HG02938 (cell line): Measurements from ENCODE around the gene MNT.
"Not testable (repeated sequence)": the region's sequence is repeated elsewhere in the genome, so short reads cannot be mapped to it uniquely, and the experiment has no call there.

Experiments
- ATAC-seq: cut with Tn5 transposase; IDR thresholded peaks from one replicate; pipeline ENCODE4 v1.9.1; 2021; ENCODE audit warnings: mild to moderate bottlenecking, moderate library complexity; ENCODE audit not compliant: unreplicated experiment

MNT gene, protein sequence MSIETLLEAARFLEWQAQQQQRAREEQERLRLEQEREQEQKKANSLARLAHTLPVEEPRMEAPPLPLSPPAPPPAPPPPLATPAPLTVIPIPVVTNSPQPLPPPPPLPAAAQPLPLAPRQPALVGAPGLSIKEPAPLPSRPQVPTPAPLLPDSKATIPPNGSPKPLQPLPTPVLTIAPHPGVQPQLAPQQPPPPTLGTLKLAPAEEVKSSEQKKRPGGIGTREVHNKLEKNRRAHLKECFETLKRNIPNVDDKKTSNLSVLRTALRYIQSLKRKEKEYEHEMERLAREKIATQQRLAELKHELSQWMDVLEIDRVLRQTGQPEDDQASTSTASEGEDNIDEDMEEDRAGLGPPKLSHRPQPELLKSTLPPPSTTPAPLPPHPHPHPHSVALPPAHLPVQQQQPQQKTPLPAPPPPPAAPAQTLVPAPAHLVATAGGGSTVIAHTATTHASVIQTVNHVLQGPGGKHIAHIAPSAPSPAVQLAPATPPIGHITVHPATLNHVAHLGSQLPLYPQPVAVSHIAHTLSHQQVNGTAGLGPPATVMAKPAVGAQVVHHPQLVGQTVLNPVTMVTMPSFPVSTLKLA

DNA sequence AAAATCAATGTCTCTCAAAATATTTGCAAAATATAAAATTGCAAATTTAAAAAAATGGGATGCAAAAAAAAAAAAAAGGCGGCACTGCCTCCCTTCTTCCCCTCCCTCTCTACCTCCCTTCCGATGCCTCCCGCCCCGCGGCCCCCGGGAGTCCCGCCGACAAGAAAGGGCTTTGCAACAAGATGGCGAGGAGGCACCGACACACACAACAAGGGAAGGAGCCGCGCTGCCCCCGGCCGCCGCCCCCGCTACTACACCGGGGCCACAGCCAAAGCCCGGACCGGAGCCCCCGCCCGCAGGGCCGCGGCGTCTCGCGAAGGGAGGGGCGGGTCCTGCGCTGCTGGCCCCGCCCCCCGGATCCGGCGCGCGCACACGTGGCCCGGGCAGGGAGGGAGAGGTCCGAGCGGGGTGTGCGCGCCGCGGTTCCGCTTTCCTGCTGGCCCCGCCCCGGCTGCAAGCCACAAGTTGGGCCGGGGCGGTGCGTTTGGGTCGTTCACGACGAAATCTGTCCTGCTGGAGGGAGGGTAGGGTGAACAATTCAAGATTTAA, at the start of gene MNT:
TSS of gene MNT (minus strand) at position 184 of the 549 bp plus-strand sequence. CDS start 348 bp downstream, outside the sequence.
- ATAC-seq: peak; percentile 23

DNA sequence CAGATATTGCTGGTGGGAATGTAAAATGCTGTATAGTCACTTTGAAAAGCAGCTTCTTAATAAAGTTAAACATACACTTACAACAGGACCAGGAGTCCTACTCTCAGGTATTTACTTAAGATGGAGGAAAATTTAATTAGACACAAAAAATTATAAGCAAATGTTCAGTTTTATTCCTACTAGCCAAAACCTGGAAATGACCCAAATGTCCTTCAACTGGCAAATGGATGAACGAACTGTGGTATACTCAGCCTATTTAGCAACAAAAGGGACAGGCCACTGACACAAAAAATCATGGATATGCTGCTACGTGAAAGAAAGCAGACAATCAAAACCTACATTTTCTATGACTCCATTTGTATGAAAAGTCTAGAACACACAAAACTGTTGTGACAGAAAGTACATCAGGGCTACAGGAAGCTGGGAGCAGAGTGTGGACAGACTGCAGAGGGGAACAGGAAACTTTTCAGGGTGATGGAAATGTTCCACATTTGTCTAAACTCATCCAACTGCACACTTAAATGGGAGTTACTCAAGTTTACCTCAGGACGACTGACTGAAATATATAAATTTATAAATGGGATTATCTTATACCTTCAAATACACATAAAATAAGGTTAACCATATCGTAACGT, 49.3 kb upstream of the MNT start:
- ATAC-seq: no peak

DNA sequence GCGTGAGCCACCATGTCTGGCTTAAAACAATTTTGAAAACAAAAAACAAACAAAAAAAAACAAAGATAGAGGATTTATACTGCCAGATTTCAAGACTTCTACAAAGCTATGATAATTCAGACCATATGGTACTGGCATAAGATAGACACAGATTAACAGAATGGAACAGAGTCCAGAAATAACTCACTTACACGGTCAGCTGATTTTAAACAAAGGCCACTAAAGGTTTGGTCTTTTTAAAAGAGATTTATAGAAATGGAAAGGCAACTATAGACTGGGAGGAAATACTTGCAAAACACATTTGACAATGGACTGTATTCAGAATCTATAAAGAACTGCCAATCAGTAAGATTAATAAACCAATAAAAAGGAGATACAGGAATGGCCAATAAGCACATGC, 48.6 kb upstream of the MNT start:
- ATAC-seq: no peak

DNA sequence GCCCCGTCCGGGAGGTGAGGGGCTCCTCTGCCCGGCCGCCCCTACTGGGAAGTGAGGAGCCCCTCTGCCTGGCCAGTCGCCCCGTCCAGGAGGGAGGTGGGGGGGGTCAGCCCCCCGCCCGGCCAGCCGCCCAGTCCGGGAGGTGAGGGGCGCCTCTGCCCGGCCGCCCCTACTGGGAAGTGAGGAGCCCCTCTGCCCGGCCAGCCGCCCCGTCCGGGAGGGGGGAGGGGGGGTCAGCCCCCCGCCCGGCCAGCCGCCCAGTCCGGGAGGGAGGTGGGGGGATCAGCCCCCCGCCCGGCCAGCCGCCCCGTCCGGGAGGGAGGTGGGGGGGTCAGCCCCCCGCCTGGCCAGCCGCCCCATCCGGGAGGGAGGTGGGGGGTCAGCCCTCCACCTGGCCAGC, 46.6 kb upstream of the MNT start:
- ATAC-seq: not testable (repeated sequence)

DNA sequence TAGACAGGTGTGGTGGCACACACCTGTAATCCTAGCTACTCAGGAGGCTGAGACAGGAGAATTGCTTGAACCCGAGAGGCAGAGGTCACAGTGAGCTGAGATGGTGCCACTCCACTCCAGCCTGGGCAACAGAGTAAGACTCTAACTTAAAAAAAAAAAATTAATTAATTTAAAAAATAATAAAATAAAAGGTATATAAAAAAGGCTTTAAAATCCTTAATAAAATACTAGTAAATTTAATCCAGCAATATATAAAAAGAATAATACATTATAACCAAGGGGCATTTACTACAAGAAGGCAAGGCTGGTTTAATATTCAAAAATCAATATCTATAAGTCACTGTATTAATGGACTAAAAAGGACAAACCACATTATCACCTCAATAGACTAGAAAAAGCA, 44.8 kb upstream of the MNT start:
- ATAC-seq: no peak

DNA sequence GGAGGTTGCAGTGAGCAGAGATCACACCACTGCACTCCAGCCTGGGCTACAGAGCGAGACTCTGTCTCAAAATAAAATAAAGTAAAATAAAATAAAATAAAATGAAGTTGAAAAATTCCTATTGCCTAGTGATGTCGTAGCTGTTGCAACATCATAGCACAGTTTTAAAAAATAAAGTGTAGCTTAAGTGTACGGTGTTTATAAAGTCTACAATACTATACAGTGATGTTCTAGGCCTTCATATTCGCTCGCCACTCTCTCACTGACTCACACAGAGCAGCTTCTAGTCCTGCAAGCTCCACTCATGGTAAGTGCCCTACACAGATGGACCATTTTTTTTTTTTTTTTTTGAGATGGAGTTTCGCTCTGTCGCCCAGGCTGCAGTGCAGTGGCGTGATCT, 43.5 kb upstream of the MNT start:
- ATAC-seq: no peak

DNA sequence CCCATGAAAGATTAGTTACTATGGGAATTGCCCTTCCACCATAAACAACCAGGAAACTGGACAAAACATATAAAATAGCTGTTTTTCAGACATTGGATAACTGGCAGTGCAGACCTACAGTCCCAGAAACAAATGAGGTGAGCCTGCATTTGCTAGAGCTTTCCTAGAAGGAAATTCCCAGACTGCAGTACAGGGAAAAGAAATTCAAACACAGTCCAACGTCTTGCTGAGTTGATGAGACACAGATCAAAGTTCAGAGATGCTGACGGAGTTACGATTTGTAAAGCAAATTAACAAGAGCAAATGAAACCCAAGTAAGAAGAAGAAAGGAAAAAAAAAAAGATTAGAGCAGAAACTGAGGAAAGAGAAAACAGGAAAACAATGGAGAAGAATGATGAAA, 41.3 kb upstream of the MNT start:
- ATAC-seq: no peak

DNA sequence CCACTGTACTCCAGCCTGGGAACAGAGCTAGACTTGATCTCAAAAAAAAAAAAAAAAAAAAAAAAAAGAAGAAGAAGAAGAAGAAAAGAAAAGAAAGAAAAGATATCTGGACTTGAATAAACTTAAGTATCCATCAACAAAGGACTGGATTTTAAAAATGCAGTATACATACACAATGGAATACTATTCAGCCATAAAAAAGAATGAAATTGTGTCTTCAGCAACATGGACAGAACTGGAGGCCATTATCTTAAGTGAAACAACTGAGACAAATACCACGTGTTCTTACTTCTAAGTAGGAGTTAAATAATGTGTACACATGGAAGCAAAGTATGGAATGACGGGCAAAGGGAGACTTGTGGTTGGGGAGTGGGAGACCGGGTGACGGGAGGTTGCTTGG, 40.1 kb upstream of the MNT start:
- ATAC-seq: no peak

DNA sequence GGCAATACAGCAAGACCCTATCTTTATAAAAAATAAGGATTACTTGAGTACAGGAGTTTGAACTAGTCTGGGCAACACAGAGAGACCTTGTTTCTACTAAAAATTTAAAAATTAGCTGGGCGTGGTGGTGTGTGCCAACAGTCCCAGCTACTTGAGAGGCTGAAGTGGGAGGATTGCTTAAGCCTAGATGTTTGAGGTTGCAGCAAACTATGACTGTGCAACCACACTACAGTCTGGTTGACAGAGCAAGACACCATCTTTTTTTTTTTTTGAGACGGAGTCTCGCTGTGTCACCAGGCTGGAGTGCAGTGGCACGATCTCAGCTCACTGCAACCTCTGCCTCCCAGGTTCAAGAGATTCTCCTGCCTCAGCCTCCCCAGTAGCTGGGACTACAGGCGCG, 39.1 kb upstream of the MNT start:
- ATAC-seq: not testable (repeated sequence)

DNA sequence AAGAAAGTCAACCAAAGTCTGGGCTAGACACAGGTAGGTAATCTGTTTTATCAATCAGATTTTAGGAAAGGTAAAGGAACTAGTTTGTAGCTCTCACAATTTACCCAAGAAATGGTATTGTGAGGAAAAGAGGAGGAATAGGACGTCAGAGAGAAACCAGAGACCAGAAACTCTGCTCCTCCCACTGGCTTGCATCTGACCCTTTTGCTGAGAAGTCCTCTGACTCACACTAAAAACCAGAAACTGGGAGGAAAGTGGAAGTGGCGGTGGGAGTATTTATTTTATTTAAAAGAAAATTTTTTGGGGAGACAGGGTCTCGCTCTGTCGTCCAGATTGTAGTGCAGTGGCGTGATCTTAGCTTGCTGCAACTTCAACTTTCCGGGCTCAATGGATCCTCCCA, 38.0 kb upstream of the MNT start:
- ATAC-seq: no peak

DNA sequence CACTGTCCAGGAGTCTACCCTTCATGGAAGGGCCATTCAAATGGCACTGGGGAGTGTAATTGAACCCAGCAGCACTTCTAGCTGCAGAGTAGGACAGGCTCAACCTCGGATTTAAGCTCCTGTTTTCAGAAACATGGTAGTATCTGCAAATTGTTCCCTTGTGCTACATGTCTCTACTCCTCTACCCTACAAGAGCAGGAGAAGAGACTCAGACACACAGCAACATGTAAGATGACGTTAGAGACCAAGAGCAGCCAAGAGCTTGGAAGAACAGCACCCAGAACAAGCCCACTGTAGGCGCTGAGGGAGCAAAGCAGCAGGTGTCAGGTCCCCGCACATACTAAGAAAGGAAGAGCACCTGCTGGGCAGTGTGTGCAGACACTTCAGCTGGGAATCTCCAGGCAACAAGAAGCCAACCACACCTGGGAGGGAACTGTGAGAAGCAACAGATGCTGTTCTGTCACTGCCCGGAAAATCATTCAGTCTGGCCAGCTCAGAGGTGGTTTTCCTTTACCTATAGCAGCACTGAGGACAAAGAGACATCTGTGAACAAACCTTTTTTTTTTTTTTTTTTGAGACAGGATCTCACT, 35.6 kb upstream of the MNT start:
- no peak for ATAC-seq

DNA sequence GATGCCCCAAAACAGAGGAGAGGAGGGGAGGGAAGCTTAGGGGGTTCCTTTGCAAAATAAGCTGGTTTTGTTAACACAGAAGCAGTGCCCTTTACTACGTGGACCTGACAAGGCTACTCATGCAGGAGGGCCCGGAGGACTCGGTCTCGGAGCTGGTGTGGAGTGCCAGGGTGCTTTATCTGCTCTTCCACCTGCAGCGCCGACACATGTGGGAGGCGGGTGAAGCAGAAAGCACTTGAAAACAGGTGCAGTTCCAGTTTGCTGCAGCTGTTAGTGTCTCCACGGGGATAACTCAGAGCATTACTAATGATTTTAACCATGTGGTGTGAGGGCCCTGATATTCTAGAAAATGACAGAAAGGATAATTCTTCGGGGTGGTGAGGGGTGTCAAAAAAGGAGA, 35.0 kb upstream of the MNT start:
- ATAC-seq: no peak

DNA sequence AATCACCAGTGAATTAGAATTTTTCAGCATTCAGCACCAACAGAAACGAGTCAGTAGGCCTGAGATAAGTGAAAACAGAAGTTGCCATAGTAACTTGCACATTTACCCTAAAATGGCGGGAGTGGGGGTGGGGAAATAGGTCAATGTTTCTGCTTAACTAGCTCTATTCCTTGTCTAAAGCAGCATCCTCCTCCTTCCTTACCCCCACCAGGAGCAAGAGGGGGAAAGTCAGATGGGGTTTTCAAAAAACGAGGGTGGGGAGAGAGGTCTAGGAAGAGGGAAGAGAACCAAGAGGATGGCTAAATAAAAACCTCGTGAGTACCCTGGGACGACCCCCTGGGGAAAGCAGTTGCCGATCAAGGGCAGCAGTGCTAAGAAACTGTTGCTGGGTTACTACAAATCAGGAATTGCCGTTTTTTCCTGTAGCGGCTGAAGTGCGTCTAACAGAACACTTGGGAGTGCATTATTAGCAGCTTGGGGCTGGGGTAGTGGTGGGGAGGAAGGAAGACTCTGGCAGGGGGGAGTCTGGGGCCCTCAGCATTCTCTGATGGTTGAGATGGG, 34.4 kb upstream of the MNT start:
- ATAC-seq: no peak

DNA sequence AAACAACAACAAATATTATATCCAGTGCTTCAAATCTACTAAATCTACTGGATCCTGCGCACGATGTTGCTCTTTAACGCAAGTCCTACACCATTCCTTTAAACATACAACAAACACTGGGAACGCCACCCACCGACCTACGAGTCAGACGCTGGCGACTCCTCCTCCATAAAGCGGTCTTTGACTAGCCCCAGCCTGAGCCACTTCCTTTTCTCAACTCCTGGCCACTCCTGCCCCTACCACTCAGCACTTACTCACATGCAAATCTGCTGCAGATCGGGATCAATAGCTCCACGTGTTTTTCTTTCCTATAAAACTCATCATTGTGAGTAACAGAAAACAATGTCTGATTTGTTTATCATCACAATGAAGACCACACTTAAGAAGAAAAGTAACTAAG, 32.8 kb upstream of the MNT start:
- ATAC-seq: no peak

DNA sequence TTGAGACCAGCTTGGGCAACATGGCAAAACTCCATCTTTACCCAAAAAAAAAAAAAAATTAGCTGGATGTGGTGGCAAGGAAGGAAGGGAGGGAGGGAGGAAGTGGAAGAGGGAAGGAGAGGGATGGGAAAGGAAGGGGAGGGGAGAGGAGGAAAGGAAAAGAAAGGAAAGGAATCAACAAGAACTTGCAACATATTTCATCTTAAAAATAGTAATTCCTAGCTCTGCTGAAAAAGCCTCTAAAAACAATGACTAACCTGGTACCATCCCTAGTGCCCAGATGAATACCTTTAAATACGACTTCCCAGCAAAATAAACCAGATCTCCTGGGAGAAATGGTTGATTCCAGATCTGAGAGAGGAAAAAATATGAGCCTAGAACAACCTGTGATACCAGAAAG, 27.1 kb upstream of the MNT start:
- no peak for ATAC-seq

DNA sequence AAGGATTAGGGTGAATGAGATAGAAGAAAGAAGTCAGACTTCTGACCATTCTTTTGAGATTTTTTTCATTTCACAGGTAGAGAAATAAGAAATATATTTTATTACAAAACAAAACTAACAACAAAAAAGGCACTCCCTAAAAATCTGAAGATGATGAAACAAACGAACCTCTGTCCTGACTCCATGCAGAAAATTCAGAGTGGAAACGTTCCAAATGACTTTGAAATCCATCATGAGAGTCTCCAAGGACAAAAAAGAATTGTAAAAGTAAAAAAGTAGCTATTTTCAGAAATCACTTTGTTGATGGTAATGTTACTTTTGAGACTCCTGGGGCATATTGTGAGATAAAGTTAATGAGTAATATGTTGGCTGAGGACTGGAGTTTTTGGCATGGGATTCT, 26.4 kb upstream of the MNT start:
- ATAC-seq: no peak

DNA sequence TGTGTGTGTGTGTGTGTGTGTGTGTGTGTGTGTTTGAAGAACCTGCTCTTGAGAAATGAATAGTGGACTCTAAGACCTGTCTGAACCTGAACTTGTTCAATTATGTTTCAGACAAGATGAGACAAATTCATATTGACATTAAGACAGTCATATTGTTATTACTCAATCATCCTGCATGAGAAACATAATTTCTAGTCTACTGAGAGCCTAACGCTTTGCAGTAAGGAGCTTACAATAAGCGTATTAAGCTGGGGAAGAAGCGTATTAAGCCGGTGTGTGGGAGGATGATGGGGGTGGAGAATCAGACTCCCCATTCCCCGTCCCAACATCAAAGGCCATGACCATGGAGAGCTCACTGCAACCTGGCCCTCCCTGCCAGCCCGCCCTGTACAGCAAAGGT, 22.4 kb upstream of the MNT start:
- ATAC-seq: no peak

DNA sequence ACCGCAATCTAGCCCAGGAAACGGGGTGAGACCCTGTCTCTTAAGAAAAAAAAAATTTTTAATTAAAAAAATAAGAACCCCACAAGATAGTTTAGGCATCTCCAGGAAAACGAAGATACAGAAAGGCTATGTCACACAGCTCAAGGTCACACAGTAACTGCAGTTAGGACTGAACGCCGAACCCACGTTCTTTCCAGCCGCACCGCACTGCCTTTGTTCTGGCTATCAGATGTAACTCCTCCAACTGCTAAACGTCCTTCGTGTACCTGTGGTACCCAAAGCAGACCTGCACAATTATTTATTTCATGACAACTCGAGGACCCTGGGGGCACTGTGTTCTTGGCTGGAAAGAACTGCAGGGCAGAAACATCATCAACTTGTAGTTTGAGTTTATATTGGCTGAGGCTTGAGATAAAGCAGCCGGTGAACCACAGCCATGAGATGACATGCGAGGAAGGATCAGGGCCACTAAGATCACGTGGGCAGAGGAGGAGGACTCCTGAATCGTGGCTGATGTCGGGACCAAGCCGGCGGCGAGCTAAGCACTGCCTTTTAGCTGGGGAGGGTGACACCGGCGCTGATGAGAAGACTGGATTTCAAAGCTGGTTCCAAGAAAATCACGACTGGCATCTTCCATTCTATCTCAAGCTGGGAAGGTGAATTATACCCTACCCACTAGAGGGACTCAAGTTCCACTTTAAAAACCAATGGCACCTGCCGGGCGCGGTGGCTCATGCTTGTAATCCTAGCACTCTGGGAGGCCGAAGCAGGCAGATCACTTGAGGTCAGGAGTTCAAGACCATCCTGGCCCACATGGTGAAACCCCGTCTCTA, 20.7 kb upstream of the MNT start:
- ATAC-seq: no peak

DNA sequence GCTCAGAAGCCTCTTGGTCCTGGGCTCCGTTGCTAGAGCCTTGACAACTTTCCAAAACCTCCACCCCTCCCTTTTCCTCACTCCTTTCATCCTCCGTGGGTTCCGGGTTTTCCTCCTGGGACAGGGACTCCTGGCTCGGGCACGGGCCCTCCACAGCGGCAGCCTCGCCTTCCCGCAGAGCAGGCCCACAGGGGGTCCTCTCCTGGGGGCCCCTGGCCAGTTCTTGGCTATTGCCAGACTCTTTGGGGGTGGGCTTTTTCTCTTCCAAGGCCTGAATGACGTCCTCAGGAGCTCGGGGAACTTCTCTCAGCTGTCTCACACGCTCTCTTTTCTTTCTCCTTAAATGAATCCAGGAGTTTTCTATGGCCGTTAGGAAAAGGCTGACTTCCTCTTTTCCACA, 19.3 kb upstream of the MNT start:
- no peak for ATAC-seq

DNA sequence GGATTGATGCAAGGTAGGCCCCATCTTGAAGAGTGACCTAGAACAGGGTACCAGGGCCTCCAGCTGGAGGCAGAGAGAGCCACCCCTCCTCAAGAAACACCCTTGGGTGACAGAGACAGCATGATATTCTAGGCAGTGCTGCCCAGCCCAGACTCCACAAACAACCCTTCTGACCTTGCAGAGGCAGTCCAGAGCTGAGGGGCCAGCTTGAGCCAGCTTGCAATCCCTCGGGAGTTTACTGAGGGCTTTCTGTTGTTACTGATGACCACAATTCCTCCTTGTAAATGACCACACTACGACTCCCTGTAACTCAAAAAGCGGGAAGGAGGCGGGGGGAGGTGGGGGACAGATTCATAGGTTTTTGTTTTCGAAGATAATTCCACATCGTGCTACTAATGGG, 18.6 kb upstream of the MNT start:
- ATAC-seq: no peak
